ENCODE results near the gene MCF2L2.

MCF2L2 gene

GRCh38 chr3:183260167-183260904 is 168.1 kb downstream of the MCF2L2 start:
- DNase-seq (ENCODE audit: extremely low spot score), result no peak
- ChIA-PET POLR2A (no interaction called here), CTCF (no interaction called here)
- no peak for TF ChIP-seq FOXA1 (IDR thresholded peaks at IDR 0.05)
- TF ChIP-seq ZNF384 (IDR thresholded peaks at IDR 0.05), result no peak
- no peak for TF ChIP-seq FOXK2 (IDR thresholded peaks at IDR 0.05)
- no peak for TF ChIP-seq LEF1 (IDR thresholded peaks at IDR 0.05; ENCODE audit: borderline replicate concordance)

GRCh38 chr3:183259621-183260020 is 168.8 kb downstream of the MCF2L2 start:
- ChIA-PET POLR2A (no interaction called here), CTCF (no interaction called here)
- TF ChIP-seq ARNT (IDR thresholded peaks at IDR 0.05), result no peak
- TF ChIP-seq ZNF384 (IDR thresholded peaks at IDR 0.05), result no peak
- no peak for TF ChIP-seq FOXK2 (IDR thresholded peaks at IDR 0.05)
- no peak for TF ChIP-seq CTBP1 (IDR thresholded peaks at IDR 0.05; ENCODE audit: borderline replicate concordance)
- no peak for TF ChIP-seq L3MBTL2 (conservative IDR thresholded peaks at IDR 0.05)
- TF ChIP-seq FOXA1 (IDR thresholded peaks at IDR 0.05), result no peak
- TF ChIP-seq LEF1 (IDR thresholded peaks at IDR 0.05; ENCODE audit: borderline replicate concordance), result no peak
- TF ChIP-seq HDGF (IDR thresholded peaks at IDR 0.05; ENCODE audit: borderline replicate concordance), result no peak
- TF ChIP-seq TARDBP (IDR thresholded peaks at IDR 0.05), result no peak
- no peak for TF ChIP-seq ELF4 (IDR thresholded peaks at IDR 0.05)
- TF ChIP-seq NFRKB (IDR thresholded peaks at IDR 0.05), result no peak
- no peak for TF ChIP-seq PKNOX1 (IDR thresholded peaks at IDR 0.05)
- no peak for TF ChIP-seq SP1 (IDR thresholded peaks at IDR 0.05)
- TF ChIP-seq SUZ12 (IDR thresholded peaks at IDR 0.05), result no peak
- TF ChIP-seq BHLHE40 (IDR thresholded peaks at IDR 0.05; ENCODE audit: borderline replicate concordance), result no peak
- no peak for TF ChIP-seq FOXM1 (IDR thresholded peaks at IDR 0.05; ENCODE audit: borderline replicate concordance)
- no peak for DNase-seq (ENCODE audit: extremely low spot score)

GRCh38 chr3:183259087-183259486 is 169.3 kb downstream of the MCF2L2 start:
- DNase-seq (ENCODE audit: extremely low spot score), result no peak
- POLR2A ChIA-PET, result no interaction called here
- CTCF ChIA-PET, result no interaction called here
- TF ChIP-seq SUZ12 (IDR thresholded peaks at IDR 0.05), result no peak
- no peak for TF ChIP-seq NFRKB (IDR thresholded peaks at IDR 0.05)
- no peak for TF ChIP-seq BHLHE40 (IDR thresholded peaks at IDR 0.05; ENCODE audit: borderline replicate concordance)
- no peak for TF ChIP-seq FOXM1 (IDR thresholded peaks at IDR 0.05; ENCODE audit: borderline replicate concordance)

GRCh38 chr3:183255348-183255730 is 173.1 kb downstream of the MCF2L2 start:
- no peak for DNase-seq (ENCODE audit: extremely low spot score)
- TF ChIP-seq NFRKB (IDR thresholded peaks at IDR 0.05) (no peak), CTBP1 (IDR thresholded peaks at IDR 0.05; ENCODE audit: borderline replicate concordance) (no peak), BHLHE40 (IDR thresholded peaks at IDR 0.05; ENCODE audit: borderline replicate concordance) (no peak), FOXA1 (IDR thresholded peaks at IDR 0.05) (no peak), ARNT (IDR thresholded peaks at IDR 0.05) (no peak), ELF4 (IDR thresholded peaks at IDR 0.05) (no peak), FOXK2 (IDR thresholded peaks at IDR 0.05) (no peak), SUZ12 (IDR thresholded peaks at IDR 0.05) (no peak), HDGF (IDR thresholded peaks at IDR 0.05; ENCODE audit: borderline replicate concordance) (no peak), ZNF384 (IDR thresholded peaks at IDR 0.05) (no peak), FOXM1 (IDR thresholded peaks at IDR 0.05; ENCODE audit: borderline replicate concordance) (no peak), SP1 (IDR thresholded peaks at IDR 0.05) (no peak)
- POLR2A ChIA-PET, result no interaction called here
- CTCF ChIA-PET, result no interaction called here

- TF ChIP-seq LEF1 (IDR thresholded peaks at IDR 0.05; ENCODE audit: borderline replicate concordance) (no peak), CTBP1 (IDR thresholded peaks at IDR 0.05; ENCODE audit: borderline replicate concordance) (no peak), SP1 (IDR thresholded peaks at IDR 0.05) (no peak), FOXA1 (IDR thresholded peaks at IDR 0.05) (no peak), ARNT (IDR thresholded peaks at IDR 0.05) (no peak), BHLHE40 (IDR thresholded peaks at IDR 0.05; ENCODE audit: borderline replicate concordance) (no peak)
- POLR2A ChIA-PET, result no interaction called here
- peak; percentile 14 for DNase-seq (ENCODE audit: extremely low spot score)
- CTCF ChIA-PET, result no interaction called here
These were observed 173.7 kb downstream of the MCF2L2 start for GRCh38 chr3:183254487-183255347.

- CTCF ChIA-PET, result no interaction called here
These were observed 174.6 kb downstream of the MCF2L2 start for GRCh38 chr3:183253528-183254486.

More at GRCh38 chr3:183253528-183254486, 174.6 kb downstream of the MCF2L2 start:
- peak; percentile 22 for DNase-seq (ENCODE audit: extremely low spot score)
- no peak for TF ChIP-seq ELF4 (IDR thresholded peaks at IDR 0.05)
- no peak for TF ChIP-seq NFRKB (IDR thresholded peaks at IDR 0.05)
- TF ChIP-seq SUZ12 (IDR thresholded peaks at IDR 0.05), result no peak
- no peak for TF ChIP-seq FOXM1 (IDR thresholded peaks at IDR 0.05; ENCODE audit: borderline replicate concordance)
- TF ChIP-seq SP1 (IDR thresholded peaks at IDR 0.05), result no peak
- TF ChIP-seq ARNT (IDR thresholded peaks at IDR 0.05), result no peak
- TF ChIP-seq FOXA1 (IDR thresholded peaks at IDR 0.05), result no peak
- no peak for TF ChIP-seq BHLHE40 (IDR thresholded peaks at IDR 0.05; ENCODE audit: borderline replicate concordance)
- TF ChIP-seq ZNF384 (IDR thresholded peaks at IDR 0.05), result no peak
- no peak for TF ChIP-seq L3MBTL2 (conservative IDR thresholded peaks at IDR 0.05)
- TF ChIP-seq TARDBP (IDR thresholded peaks at IDR 0.05), result no peak
- TF ChIP-seq HDGF (IDR thresholded peaks at IDR 0.05; ENCODE audit: borderline replicate concordance), result no peak
- no peak for TF ChIP-seq LEF1 (IDR thresholded peaks at IDR 0.05; ENCODE audit: borderline replicate concordance)
- TF ChIP-seq CTBP1 (IDR thresholded peaks at IDR 0.05; ENCODE audit: borderline replicate concordance), result no peak
- TF ChIP-seq PKNOX1 (IDR thresholded peaks at IDR 0.05), result no peak
- POLR2A ChIA-PET, result interaction anchor here (0.7 kb wide), 1 partner anchor 129 kb away, joined by 3 read pairs; no protein-coding TSS in a partner anchor

Measured in HEK293T (cell line).